Measurements from ENCODE around the gene METRNL. TPM values are rescaled to one million over a fixed set of nuclear protein-coding genes. Genes with fewer than 3 reads are reported as not detected.

Gene METRNL
- total and polyA plus RNA-seq, 4 donors, result 0.67 to 9.0 (median 8.6) TPM

GRCh38 chr17:83050651-83051395 lies 28.6 kb upstream of the METRNL start:
- Histone ChIP-seq H3K36me3 (ENCODE audit: control insufficient read depth in 4 of 4, insufficient read depth in 3 of 4, low read depth in 1 of 4, low read length in 3 of 4) (peaks cover 0 to 4% (median 2%) of the 10 kb centered on the region in 4 donors), H3K9me3 (ENCODE audit: control insufficient read depth in 4 of 4, low read length in 3 of 4) (no peaks in the 10 kb centered on the region), H3K9ac (ENCODE audit: low read depth in 1 of 2, low read length in 2 of 2) (peak overlapping the region in 1 of 2 donors; percentile 73), H3K4me3 (ENCODE audit: low read depth in 1 of 3, low read length in 3 of 3) (peak overlapping the region; percentile 55 to 81 (median 57)), H3K27ac (ENCODE audit: low read depth in 1 of 2, low read length in 2 of 2) (peak overlapping the region; percentile 64 to 86), H3K27me3 (ENCODE audit: control insufficient read depth in 4 of 4, insufficient read depth in 4 of 4, low read length in 3 of 4) (no peaks in the 10 kb centered on the region), H3K4me1 (ENCODE audit: control insufficient read depth in 4 of 4, insufficient read depth in 4 of 4, low read length in 3 of 4) (peaks cover 0 to 7% (median 5%) of the 10 kb centered on the region in 4 donors)
- peak; percentile 35 for DNase-seq (ENCODE audit: low spot score)
- 33% methylated on average over 55 of the region's 55 CpGs for WGBS
- TF ChIP-seq TAF1 (conservative IDR thresholded peaks at IDR 0.05) (no peak), JUND (IDR thresholded peaks at IDR 0.05) (no peak), FOXA1 (IDR thresholded peaks at IDR 0.05) (no peak), HNF4G (IDR thresholded peaks at IDR 0.05) (no peak)
- TF ChIP-seq, protein P1, sequence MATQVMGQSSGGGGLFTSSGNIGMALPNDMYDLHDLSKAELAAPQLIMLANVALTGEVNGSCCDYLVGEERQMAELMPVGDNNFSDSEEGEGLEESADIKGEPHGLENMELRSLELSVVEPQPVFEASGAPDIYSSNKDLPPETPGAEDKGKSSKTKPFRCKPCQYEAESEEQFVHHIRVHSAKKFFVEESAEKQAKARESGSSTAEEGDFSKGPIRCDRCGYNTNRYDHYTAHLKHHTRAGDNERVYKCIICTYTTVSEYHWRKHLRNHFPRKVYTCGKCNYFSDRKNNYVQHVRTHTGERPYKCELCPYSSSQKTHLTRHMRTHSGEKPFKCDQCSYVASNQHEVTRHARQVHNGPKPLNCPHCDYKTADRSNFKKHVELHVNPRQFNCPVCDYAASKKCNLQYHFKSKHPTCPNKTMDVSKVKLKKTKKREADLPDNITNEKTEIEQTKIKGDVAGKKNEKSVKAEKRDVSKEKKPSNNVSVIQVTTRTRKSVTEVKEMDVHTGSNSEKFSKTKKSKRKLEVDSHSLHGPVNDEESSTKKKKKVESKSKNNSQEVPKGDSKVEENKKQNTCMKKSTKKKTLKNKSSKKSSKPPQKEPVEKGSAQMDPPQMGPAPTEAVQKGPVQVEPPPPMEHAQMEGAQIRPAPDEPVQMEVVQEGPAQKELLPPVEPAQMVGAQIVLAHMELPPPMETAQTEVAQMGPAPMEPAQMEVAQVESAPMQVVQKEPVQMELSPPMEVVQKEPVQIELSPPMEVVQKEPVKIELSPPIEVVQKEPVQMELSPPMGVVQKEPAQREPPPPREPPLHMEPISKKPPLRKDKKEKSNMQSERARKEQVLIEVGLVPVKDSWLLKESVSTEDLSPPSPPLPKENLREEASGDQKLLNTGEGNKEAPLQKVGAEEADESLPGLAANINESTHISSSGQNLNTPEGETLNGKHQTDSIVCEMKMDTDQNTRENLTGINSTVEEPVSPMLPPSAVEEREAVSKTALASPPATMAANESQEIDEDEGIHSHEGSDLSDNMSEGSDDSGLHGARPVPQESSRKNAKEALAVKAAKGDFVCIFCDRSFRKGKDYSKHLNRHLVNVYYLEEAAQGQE (IDR thresholded peaks at IDR 0.05), result no peak

GRCh38 chr17:83051396-83052240 lies 27.8 kb upstream of the METRNL start:
- Histone ChIP-seq H3K27me3 (ENCODE audit: control insufficient read depth in 4 of 4, insufficient read depth in 4 of 4, low read length in 3 of 4) (no peaks in the 10 kb centered on the region), H3K9me3 (ENCODE audit: control insufficient read depth in 4 of 4, low read length in 3 of 4) (no peaks in the 10 kb centered on the region), H3K36me3 (ENCODE audit: control insufficient read depth in 4 of 4, insufficient read depth in 3 of 4, low read depth in 1 of 4, low read length in 3 of 4) (peaks cover 0 to 4% (median under 1%) of the 10 kb centered on the region in 4 donors), H3K27ac (ENCODE audit: low read depth in 1 of 2, low read length in 2 of 2) (peak overlapping the region; percentile 77 to 86), H3K4me3 (ENCODE audit: low read depth in 1 of 3, low read length in 3 of 3) (peak overlapping the region; percentile 56 to 81 (median 57)), H3K4me1 (ENCODE audit: control insufficient read depth in 4 of 4, insufficient read depth in 4 of 4, low read length in 3 of 4) (peaks cover 0 to 7% (median 5%) of the 10 kb centered on the region in 4 donors), H3K9ac (ENCODE audit: low read depth in 1 of 2, low read length in 2 of 2) (peak overlapping the region; percentile 47 to 73)
- under 1% methylated on average over 95 of the region's 95 CpGs for WGBS
- peak; percentile 98 for DNase-seq (ENCODE audit: low spot score)
- TF ChIP-seq TAF1 (conservative IDR thresholded peaks at IDR 0.05) (no peak), GABPA (IDR thresholded peaks at IDR 0.05 in 1 of 2, conservative IDR thresholded peaks at IDR 0.05 in 1 of 2) (peak in 1 of 2 donors; percentile 45), FOXA1 (IDR thresholded peaks at IDR 0.05) (no peak), ATF3 (IDR thresholded peaks at IDR 0.05) (no peak), NR2F2 (IDR thresholded peaks at IDR 0.05) (no peak), MAX (IDR thresholded peaks at IDR 0.05) (no peak), HNF4G (IDR thresholded peaks at IDR 0.05) (no peak), EGR1 (IDR thresholded peaks at IDR 0.05; ENCODE audit: low read depth in 2 of 2) (peak in 1 of 2 donors; percentile 49), RAD21 (IDR thresholded peaks at IDR 0.05) (peak in 1 of 2 donors; percentile 3), YY1 (IDR thresholded peaks at IDR 0.05) (no peak), SP1 (IDR thresholded peaks at IDR 0.05) (peak; percentile 77), HNF4A (conservative IDR thresholded peaks at IDR 0.05) (no peak), JUND (IDR thresholded peaks at IDR 0.05) (no peak), RXRA (IDR thresholded peaks at IDR 0.05) (no peak), FOXA2 (IDR thresholded peaks at IDR 0.05) (no peak)
- TF ChIP-seq, protein P1 (IDR thresholded peaks at IDR 0.05), result no peak
- TF ChIP-seq, protein P2, sequence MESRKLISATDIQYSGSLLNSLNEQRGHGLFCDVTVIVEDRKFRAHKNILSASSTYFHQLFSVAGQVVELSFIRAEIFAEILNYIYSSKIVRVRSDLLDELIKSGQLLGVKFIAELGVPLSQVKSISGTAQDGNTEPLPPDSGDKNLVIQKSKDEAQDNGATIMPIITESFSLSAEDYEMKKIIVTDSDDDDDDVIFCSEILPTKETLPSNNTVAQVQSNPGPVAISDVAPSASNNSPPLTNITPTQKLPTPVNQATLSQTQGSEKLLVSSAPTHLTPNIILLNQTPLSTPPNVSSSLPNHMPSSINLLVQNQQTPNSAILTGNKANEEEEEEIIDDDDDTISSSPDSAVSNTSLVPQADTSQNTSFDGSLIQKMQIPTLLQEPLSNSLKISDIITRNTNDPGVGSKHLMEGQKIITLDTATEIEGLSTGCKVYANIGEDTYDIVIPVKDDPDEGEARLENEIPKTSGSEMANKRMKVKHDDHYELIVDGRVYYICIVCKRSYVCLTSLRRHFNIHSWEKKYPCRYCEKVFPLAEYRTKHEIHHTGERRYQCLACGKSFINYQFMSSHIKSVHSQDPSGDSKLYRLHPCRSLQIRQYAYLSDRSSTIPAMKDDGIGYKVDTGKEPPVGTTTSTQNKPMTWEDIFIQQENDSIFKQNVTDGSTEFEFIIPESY (IDR thresholded peaks at IDR 0.05), result no peak
- TF ChIP-seq, protein P3, sequence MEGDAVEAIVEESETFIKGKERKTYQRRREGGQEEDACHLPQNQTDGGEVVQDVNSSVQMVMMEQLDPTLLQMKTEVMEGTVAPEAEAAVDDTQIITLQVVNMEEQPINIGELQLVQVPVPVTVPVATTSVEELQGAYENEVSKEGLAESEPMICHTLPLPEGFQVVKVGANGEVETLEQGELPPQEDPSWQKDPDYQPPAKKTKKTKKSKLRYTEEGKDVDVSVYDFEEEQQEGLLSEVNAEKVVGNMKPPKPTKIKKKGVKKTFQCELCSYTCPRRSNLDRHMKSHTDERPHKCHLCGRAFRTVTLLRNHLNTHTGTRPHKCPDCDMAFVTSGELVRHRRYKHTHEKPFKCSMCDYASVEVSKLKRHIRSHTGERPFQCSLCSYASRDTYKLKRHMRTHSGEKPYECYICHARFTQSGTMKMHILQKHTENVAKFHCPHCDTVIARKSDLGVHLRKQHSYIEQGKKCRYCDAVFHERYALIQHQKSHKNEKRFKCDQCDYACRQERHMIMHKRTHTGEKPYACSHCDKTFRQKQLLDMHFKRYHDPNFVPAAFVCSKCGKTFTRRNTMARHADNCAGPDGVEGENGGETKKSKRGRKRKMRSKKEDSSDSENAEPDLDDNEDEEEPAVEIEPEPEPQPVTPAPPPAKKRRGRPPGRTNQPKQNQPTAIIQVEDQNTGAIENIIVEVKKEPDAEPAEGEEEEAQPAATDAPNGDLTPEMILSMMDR (IDR thresholded peaks at IDR 0.05; ENCODE audit: low read depth, low read length, missing input control), result no peak
